GM12865 (cell line): ENCODE data around the gene PROK2.

Source experiments
- DNase-seq: peaks from one replicate; pipeline ENCODE4 v3.0.0; 2010; ENCODE audit warnings: low read depth
- H3K4me3 ChIP-seq: 2 replicates; pipeline ENCODE4 v1.5.1; 2011; ENCODE audit warnings: mild to moderate bottlenecking, low read depth, low read length, control low read depth
- CTCF ChIP-seq: IDR thresholded peaks from 2 replicates; pipeline ENCODE4 v1.5.1; 2011; ENCODE audit warnings: low read length, control low read depth, low read depth, inconsistent platforms; ENCODE audit not compliant: insufficient read depth; ENCODE audit errors: missing control alignments

PROK2 gene

DNA sequence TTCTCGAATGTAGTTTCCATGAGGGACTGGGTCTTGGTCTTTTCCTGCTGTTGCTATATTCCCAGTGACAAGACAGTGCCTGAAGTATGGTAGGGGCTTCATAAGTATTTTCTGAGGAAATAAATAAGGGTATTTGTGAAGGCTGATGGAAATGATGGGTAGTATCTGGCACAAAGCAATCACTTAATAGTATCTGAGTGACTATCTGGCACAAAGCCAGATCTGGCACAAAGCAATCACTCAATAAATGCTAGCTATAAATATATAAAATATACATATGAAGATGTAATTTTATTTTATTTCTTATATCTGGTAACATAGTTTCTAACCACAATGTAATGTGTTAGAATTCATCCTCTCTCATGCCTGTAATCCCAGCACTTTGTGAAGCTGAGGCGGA lies 20.7 kb upstream of the PROK2 start:
- no peak overlapping the region for H3K4me3 ChIP-seq
- DNase-seq: no peak
- no peak for TF ChIP-seq CTCF

GRCh38 chr3:71805199-71805598 lies 20.3 kb upstream of the PROK2 start:
- no peak for TF ChIP-seq CTCF
- H3K4me3 ChIP-seq: no peak overlapping the region
- DNase-seq: no peak

DNA sequence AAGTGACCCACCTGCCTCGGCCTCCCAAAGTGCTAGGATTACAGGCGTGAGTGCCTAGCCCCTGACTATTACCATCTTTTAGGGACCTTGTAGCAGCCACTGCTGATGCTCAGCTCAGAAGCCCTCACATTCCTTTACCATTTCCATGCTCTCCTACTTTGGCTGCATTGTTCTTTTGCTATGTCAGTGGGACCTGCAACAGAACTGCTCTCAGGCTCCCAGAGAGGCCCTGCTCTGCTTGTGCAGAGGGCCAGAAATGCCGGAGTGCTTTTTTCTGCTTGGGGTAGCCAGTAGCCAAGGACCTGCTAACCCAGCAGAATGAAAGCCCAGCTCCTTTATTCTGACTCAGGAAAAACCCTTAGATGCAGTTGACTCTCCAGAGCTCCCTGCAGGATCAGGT lies 18.3 kb upstream of the PROK2 start:
- DNase-seq: no peak
- H3K4me3 ChIP-seq: no peak overlapping the region
- no peak for TF ChIP-seq CTCF

DNA sequence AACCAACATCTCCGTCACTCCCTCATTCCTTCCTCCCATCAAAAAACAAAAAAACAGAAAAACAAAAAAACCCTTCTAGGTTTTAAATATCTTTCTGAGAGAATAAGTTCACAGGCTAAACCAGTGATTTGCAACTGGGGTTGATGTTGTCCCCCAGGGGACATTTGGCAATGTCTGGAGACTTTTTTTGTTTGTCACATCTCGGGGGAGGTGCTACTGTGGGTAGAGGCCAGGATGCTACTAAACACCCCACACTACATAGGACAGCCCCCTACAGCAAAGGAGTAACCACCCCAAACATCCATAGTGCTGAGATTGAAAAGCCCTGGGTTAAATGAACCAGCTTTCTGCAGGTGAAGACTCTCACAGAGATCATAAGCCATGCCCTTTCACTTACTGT lies 17.0 kb upstream of the PROK2 start:
- no peak for DNase-seq
- no peak for TF ChIP-seq CTCF
- H3K4me3 ChIP-seq: no peak overlapping the region

DNA sequence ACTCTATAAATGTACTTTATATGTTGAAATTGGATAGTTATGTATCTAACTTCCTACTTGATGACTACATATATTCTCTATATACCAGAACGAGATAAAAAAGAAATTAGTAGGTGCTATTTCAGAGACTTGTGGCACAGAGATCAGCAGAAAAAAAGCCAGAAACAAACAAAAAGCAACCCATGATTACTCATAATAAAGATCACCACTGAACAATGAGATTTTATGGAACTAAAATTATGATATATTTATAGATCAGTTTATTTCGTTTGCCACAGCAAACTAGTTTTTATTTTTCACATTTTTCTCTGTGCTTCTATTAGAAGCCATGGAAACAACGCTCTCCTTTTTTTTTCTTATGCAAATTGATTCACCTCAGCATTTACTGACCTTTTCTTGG lies 15.1 kb upstream of the PROK2 start:
- DNase-seq: no peak
- no peak for TF ChIP-seq CTCF
- no peak overlapping the region for H3K4me3 ChIP-seq

GRCh38 chr3:71797455-71797854 lies 12.5 kb upstream of the PROK2 start:
- H3K4me3 ChIP-seq: no peak overlapping the region
- no peak for DNase-seq
- TF ChIP-seq CTCF: no peak

- no peak for DNase-seq
- no peak overlapping the region for H3K4me3 ChIP-seq
- TF ChIP-seq CTCF: no peak
These were observed 11.3 kb upstream of the PROK2 start for GRCh38 chr3:71796290-71796689.
